ENCODE measurements around the gene MUC21. TPM values are rescaled to one million over a fixed set of nuclear protein-coding genes. Genes with fewer than 3 reads are reported as not detected.

MUC21 gene
- total and polyA plus RNA-seq, 2 of the 8 experiments (the other 6 are each of a cell fraction or from before 2014, with no cell fraction given) = not detected

- TF ChIP-seq GABPA (IDR thresholded peaks at IDR 0.05; ENCODE audit: borderline replicate concordance, insufficient read depth, low read length) (peak; percentile 85; the same call in 1 of the 2 replicates), SUZ12 (IDR thresholded peaks at IDR 0.05; ENCODE audit: low read length) (0 out of 2 replicates have a peak, but pooled peaks have one; percentile 14), CHD1 (IDR thresholded peaks at IDR 0.05; ENCODE audit: low read depth, low read length) (no peak), ATF2 (IDR thresholded peaks at IDR 0.05; ENCODE audit: low read length) (no peak), TAF1 (IDR thresholded peaks at IDR 0.05; ENCODE audit: low read depth, low read length) (peak; percentile 93), RNF2 (IDR thresholded peaks at IDR 0.05; ENCODE audit: borderline replicate concordance, low read depth, low read length, missing control alignments, poor library complexity, severe bottlenecking) (no peak), SRF (IDR thresholded peaks at IDR 0.05; ENCODE audit: low read depth, low read length) (no peak), POU5F1 (IDR thresholded peaks at IDR 0.05; ENCODE audit: low read depth, low read length) (no peak), BACH1 (IDR thresholded peaks at IDR 0.05; ENCODE audit: low read length) (no peak), KDM1A (IDR thresholded peaks at IDR 0.05; ENCODE audit: borderline replicate concordance, low read length) (no peak), TEAD4 (IDR thresholded peaks at IDR 0.05; ENCODE audit: low read depth, low read length) (no peak), POLR2AphosphoS5 (IDR thresholded peaks at IDR 0.05; ENCODE audit: low read depth, low read length) (no peak), E2F6 (IDR thresholded peaks at IDR 0.05) (peak; percentile 52), PHF8 (conservative IDR thresholded peaks at IDR 0.05; ENCODE audit: low read depth, low read length) (0 out of 2 replicates have a peak, but pooled peaks have one; percentile 47), TAF7 (optimal IDR thresholded peaks at IDR 0.05; ENCODE audit: borderline replicate concordance, low read depth, low read length) (peak; percentile 81), BRCA1 (IDR thresholded peaks at IDR 0.05; ENCODE audit: low read depth, low read length) (no peak), CTBP2 (IDR thresholded peaks at IDR 0.05; ENCODE audit: borderline replicate concordance, insufficient read depth, insufficient read length, low read length) (no peak), RXRA (IDR thresholded peaks at IDR 0.05; ENCODE audit: insufficient read depth, low read depth, low read length) (no peak)
Measured at GRCh38 chr6:30955367-30956042, 28.0 kb upstream of the MUC21 start (continued).
